NCI-H526 treated with DMSO at 0.1 percent for 48 hours (cell line): ENCODE data around the gene NTM.

Experiments
- DNase-seq: peaks from one replicate; lab custom pipeline; 2025; lab: John Stamatoyannopoulos, UW

Gene NTM

DNA sequence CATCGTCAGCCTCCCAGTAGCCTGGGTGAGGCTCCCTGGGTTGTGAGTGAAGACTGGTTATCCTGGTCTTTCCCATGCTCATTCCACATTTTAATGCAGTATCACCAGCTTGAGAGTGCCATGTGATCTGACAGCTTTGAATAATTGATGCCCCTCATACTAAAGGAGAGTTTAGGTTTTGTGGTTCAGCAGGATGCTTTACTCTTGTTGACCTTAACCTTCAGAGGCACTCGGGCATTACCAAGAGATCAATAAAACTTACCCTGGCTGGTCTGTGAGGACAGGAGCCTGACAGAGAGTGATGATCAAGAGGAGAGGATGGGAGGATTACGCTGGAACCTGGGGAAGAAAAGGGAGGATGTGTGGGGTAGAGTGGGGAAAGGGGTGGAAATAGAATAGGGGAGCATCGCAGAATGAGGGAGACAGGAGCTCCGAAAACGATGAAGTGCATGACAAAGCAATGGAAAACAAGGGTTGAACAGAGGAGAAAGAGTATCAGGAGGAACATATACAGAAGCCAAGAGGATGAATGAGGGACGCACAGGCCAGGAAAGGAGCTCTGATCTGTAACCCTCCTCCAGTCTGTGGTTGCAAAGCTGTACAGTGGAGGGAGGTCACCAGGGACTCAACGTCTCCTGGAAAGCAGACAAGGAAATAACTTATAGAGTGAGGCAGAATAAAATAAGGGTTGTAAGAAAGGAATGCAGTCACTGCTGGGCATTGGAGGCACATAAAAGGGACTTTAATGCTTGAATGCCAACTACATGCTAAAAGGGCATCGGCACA is 594.5 kb downstream of the NTM start:
- no peak for DNase-seq

DNA sequence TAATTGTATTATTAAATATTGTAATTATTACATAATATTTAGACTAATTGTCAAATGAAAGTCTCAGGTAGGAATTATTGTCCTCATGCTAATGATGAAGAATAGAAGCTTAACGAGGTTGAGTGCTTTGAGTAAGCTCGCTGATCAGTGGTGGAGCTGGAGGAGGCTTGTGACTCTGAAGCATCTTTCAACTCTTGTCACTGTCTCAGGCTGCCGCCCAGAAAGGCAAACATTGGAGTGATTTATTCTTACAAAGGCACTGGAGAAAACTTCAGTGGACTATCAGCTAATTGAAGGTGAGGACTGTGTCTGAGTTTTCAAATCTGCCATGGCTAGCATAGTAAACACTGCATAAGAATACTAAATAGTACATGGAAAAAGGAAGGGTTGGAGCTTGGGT is 595.1 kb downstream of the NTM start:
- no peak for DNase-seq

DNA sequence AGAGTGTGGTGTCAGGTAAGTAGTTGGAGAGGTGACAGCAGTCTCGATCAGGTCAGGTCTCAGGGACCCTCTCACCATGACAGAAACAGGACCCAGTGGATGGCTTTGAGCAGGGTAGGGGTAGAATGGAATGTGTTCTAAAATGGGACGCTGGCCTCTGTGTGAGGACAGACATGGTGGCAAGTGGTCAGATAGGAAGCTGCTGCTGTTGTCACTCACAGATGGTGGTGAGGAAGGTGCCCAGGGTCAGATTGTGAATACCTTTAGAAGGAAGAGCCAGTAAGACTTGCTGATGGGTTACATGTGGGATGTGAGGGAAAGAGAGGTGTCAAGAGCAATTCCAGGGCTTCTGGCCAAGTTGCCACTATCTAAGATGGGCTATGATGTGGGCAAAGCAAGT is 596.3 kb downstream of the NTM start:
- no peak for DNase-seq

DNA sequence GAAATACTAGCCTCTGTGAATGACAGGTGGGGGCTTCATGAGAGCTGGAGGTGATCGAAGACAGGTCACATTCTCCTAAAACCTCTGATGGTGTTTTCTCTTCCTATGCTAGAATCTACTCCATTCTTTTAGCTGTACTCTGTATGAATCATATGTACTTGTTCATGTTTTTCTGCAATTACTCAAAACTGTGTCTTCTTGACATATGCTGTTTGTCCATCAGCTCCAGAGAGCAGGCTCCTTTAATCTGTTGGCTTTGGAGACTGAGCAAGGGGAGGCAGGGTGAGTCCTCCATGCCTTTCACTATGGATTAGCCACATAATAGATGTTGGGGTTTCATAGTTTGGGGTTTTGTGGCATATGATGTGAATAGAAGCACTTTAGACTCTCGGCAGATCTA is 598.8 kb downstream of the NTM start:
- DNase-seq: no peak

DNA sequence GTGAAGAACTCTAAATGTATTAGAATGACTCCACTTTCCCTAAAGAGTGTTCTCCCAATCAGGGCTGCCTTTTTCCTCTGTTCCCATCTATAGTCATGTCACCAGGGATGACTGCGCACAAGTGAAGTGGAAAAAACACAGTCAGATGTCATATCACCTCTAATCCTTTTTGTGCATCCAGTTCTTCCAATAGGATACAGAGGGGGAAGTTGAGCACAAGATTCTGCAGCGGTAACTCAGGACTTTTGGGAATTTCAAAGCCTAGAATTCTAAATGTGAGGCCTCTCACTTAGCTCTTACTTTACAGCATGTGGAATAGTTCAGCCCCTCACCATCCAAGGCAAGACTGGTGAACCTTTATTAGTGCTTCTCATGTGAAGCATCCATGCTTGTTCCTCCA is 602.6 kb downstream of the NTM start:
- no peak for DNase-seq

- no peak for DNase-seq
These were observed 605.2 kb downstream of the NTM start for GRCh38 chr11:131975619-131976018.

- no peak for DNase-seq
These were observed 605.6 kb downstream of the NTM start for GRCh38 chr11:131976021-131976420.

DNA sequence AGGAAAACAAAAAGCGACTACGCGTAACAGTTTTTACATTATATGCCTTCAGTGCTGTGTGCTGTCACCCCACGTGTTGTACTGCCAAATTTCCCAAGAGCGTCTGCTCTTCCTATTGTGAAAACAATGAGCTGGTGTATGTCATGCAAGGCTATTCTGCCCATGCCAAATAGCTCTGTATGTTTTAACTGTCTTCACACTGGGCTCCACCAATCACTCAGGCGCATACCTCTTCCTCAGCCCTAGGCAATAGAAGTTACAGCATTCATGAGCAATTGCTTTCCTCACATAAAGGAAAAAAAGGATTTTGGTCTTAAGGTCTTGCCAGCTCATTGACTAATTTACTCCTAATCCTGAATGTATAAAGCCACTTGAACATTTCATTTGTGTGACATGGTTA is 606.8 kb downstream of the NTM start:
- no peak for DNase-seq

GRCh38 chr11:131977854-131978253 is 607.4 kb downstream of the NTM start:
- no peak for DNase-seq

- DNase-seq: no peak
These were observed 607.9 kb downstream of the NTM start for GRCh38 chr11:131978351-131978750.

DNA sequence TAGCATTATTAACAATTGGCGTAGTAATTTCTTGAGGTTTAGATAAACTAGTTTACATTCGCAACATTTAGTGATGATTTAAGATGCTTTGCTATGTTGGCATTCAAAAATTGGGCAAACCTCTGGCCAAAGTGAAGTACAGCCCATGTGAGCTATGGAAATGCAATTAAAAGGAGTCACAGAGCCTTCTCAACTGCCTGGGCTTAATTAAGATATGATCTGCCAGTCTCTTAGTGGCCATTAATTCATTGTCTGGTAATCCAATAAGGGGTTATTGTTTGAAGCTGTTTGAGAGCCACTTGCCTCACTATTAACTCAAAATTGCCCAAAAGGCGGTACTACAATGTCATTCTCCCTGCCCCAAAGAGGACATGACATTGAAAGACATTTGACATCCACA is 608.9 kb downstream of the NTM start:
- DNase-seq: no peak

DNA sequence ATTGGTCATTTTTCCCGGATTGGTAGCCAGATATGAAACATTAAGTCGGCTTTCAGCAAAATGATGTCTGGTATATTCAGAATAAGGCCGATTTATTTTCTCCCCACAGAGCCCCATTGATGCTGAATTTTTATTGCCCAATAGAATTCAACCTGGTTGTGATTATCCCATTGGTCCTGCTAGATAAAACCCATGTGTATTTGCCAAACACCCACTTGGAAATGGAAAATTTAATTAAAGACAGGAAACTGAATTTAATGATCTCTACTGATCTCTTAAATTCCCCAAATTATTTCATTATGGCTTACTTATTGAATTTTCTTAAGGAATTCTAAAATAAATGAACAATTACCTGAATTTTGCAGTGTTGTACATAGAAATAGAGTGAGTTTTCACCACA is 609.8 kb downstream of the NTM start:
- DNase-seq: no peak

- no peak for DNase-seq
These were observed 610.7 kb downstream of the NTM start for GRCh38 chr11:131980888-131981668.

DNA sequence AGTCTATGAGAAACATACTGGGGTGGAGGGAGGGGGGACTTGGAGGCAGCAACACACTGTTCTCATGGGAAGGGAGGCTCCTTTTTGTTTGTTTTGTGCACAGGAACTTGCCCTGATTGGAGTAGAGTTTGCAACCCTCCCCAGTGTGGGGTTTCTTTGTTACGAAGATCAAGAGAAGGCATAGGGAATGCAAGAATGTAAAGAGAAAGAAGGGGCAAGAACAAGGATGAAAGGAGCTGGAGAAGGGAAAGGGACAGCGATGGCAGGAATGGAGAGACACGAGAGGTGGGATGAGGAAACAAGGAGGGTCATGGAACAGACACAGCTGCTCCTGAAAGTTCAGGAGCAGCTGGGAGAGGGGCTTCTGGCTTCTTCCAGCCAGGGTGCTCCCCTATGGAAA is 611.7 kb downstream of the NTM start:
- no peak for DNase-seq

DNA sequence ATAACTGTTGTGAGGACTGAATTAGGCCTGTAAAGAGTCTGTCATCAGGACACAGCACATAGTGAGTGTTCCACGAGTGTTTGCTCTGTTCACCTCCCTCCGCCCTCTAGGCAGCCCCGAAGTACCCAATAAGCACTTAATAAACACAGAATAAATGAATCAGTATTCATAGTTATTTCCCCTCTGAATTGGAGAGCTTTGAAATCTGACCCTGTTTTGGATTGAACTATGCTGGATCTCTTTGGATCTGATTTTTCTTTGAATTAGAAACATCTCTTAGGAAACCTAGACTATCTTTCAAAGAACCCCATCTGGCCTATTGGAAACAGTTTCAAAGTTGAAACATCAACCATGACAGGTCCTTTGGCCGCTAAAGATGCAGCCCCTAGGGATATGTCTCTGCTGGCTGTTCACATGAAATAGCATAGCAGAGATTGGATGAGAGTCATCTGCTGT is 615.5 kb downstream of the NTM start:
- no peak for DNase-seq

- DNase-seq: no peak
These were observed 617.3 kb downstream of the NTM start for GRCh38 chr11:131987703-131988102.

DNA sequence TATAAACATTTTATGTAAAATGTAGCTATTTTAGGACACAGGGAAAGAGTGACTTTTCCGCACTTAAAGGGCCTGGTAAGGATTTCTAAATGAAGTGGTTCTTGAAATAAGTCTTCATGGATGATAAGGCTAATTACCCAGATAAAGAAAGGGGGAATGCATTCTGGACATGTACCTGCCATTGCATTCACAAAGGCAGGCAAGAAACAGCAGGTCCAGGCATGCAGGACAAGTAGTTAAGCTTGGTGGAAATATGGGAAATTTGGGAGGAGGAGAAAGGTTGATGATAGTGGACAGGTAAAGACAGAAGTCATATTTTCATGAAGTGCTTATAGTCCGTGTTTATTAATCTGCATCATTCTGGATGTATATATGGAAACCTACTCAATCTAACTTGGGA is 621.2 kb downstream of the NTM start:
- no peak for DNase-seq

GRCh38 chr11:131993246-131993645 is 622.8 kb downstream of the NTM start:
- DNase-seq: no peak

- DNase-seq: no peak
These were observed 627.6 kb downstream of the NTM start for GRCh38 chr11:131998020-131998419.

DNA sequence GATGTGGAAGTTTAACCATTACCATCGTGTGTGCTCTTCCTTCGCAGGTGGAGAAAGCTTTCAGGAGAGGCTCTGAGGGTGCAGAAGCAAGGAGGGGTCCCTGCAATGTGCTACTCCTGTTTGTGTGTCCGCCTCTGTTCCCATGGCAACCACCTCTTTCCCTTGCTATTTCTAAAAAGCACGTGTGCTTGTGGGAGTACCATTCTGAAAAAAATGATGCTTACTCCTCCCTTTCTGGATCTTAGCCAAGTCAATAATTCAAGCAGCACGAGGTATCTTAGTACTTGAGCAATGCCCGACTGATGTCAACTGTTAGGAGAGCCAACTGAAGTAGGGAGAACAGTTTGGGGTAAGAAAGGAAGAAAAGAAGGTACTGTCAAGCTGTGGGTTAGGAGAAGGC is 628.7 kb downstream of the NTM start:
- DNase-seq: no peak

- DNase-seq: no peak
These were observed 629.5 kb downstream of the NTM start for GRCh38 chr11:131999955-132000354.

- no peak for DNase-seq
These were observed 635.5 kb downstream of the NTM start for GRCh38 chr11:132005887-132006286.

DNA sequence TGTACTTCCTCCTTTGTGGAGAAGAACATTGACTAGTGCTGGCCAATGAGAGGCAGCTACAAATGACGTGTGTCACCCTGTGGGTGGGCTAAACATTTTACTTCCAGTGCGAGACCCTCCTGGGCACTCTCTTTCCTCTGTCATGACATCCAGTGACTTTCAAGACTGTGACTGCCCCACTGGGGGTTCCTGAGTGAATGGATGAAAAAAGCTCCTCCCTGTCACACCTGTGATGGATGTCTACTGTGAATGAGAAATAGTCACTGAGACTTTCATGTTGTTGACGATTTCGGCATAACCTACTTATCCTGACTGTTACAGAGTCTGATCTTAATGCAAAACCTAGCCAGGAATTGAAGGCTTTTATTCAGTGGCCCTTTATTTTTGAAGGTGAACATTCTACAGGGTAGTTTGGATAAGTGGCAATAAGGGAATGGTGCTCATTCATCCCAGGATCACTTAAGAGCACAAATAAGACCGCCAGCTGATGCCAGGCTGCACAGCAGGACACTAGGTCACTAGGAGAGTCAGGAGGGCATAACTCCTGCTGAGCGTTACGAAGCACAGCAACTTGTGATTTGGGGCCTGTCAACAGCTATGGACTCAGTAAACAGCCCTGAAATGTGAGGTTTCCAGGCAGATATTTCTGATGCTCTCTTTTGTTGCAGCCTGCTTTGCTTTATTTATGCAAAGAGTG is 636.6 kb downstream of the NTM start:
- no peak for DNase-seq
